Left ventricle myocardium inferior (tissue), 1 donor: Measurements from ENCODE around the gene ID3. TPM values are rescaled to one million over a fixed set of nuclear protein-coding genes. Genes with fewer than 3 reads are reported as not detected.

Source experiments
- DNase-seq: peaks from one replicate; pipeline ENCODE4 v3.0.0-alpha.2; 2020
- H3K27ac ChIP-seq: fragments of 200-600 bp; replicated peaks from 2 replicates; pipeline ENCODE4 v1.8.0; 2021
- H3K27me3 ChIP-seq: fragments of 200-600 bp; 2 replicates; pipeline ENCODE4 v1.8.0; 2021; ENCODE audit warnings: low read depth
- H3K36me3 ChIP-seq: fragments of 200-600 bp; 2 replicates; pipeline ENCODE4 v1.8.0; 2021
- H3K4me1 ChIP-seq: fragments of 200-600 bp; 2 replicates; pipeline ENCODE4 v1.8.0; 2021
- H3K4me3 ChIP-seq: fragments of 200-600 bp; 2 replicates; pipeline ENCODE4 v1.8.0; 2021; ENCODE audit warnings: mild to moderate bottlenecking, moderate library complexity
- H3K9me3 ChIP-seq: fragments of 200-600 bp; replicated peaks from 2 replicates; pipeline ENCODE4 v1.8.0; 2021
- CTCF ChIP-seq: fragments of 200-600 bp; IDR thresholded peaks from 2 replicates; pipeline ENCODE4 v1.8.0; 2021; ENCODE audit warnings: antibody characterized with exemption, mild to moderate bottlenecking, borderline replicate concordance
- intact Hi-C: fragments of 100-400 bp; cut with micrococcal nuclease; formaldehyde crosslinking; loops from one replicate; pipeline ENCODE4 v1.11.0; 2022
- total RNA-seq: library from RNA; stranded (reverse); fragmentation: NEBNext Ultra II Directional; extraction: Animal tissue kit (Norgen Biotek cat#: 25700); gene quantifications from one replicate; pipeline ENCODE4 v1.2.1, GENCODE V29; 2021
- donor health status: DM: no; HTN: yes; CAD: no; lungs with severe emphysema.

ID3 gene
- total RNA-seq, 1 donor from 2014 or later = 75.2 TPM

GRCh38 chr1:23554481-23555269 is 4.6 kb downstream of the ID3 start:
- H3K27me3 ChIP-seq = no peaks in the 10 kb centered on the region
- peak overlapping the region; percentile 96 for H3K27ac ChIP-seq
- DNase-seq = peak; percentile 84
- peak; percentile 47 for TF ChIP-seq CTCF
- H3K36me3 ChIP-seq = peaks cover 22% of the 10 kb centered on the region
- peaks cover 62% of the 10 kb centered on the region for H3K4me1 ChIP-seq
- H3K9me3 ChIP-seq = no peaks in the 10 kb centered on the region
- intact Hi-C loops = no loop called here
- H3K4me3 ChIP-seq = peak overlapping the region; percentile 87

- Histone ChIP-seq H3K4me3 (peak overlapping the region; percentile 87), H3K36me3 (peaks cover 22% of the 10 kb centered on the region), H3K27ac (peak overlapping the region; percentile 96), H3K4me1 (peaks cover 63% of the 10 kb centered on the region), H3K27me3 (no peaks in the 10 kb centered on the region), H3K9me3 (no peaks in the 10 kb centered on the region)
- no peak for DNase-seq
- intact Hi-C loops = no loop called here
- no peak for TF ChIP-seq CTCF
Measured at GRCh38 chr1:23554127-23554480, 5.2 kb downstream of the ID3 start.

- no peaks in the 10 kb centered on the region for H3K27me3 ChIP-seq
- DNase-seq = no peak
- H3K27ac ChIP-seq = peak overlapping the region; percentile 96
- H3K36me3 ChIP-seq = peaks cover 18% of the 10 kb centered on the region
- intact Hi-C loops = no loop called here
- TF ChIP-seq CTCF = no peak
- peaks cover 63% of the 10 kb centered on the region for H3K4me1 ChIP-seq
- H3K9me3 ChIP-seq = no peaks in the 10 kb centered on the region
- H3K4me3 ChIP-seq = peak overlapping the region; percentile 87
Measured at GRCh38 chr1:23553231-23554126, 5.8 kb downstream of the ID3 start.

GRCh38 chr1:23551849-23552248 is 7.5 kb downstream of the ID3 start:
- peaks cover 3% of the 10 kb centered on the region for H3K36me3 ChIP-seq
- H3K4me3 ChIP-seq = no peak overlapping the region
- DNase-seq = no peak
- peaks cover 57% of the 10 kb centered on the region for H3K4me1 ChIP-seq
- intact Hi-C loops = no loop called here
- H3K27me3 ChIP-seq = no peaks in the 10 kb centered on the region
- H3K27ac ChIP-seq = peak overlapping the region; percentile 96
- H3K9me3 ChIP-seq = no peaks in the 10 kb centered on the region
- TF ChIP-seq CTCF = no peak

- H3K27ac ChIP-seq = peak overlapping the region; percentile 75
- H3K4me1 ChIP-seq = peaks cover 37% of the 10 kb centered on the region
- no peak for TF ChIP-seq CTCF
- H3K36me3 ChIP-seq = no peaks in the 10 kb centered on the region
- no peak overlapping the region for H3K4me3 ChIP-seq
- H3K9me3 ChIP-seq = no peaks in the 10 kb centered on the region
- DNase-seq = peak; percentile 72
- H3K27me3 ChIP-seq = no peaks in the 10 kb centered on the region
- intact Hi-C loops = no loop called here
Measured at GRCh38 chr1:23548704-23549143, 10.6 kb downstream of the ID3 start.
